Stimulated activated CD4-positive, alpha-beta T cell treated with anti-CD3 and anti-CD28 coated beads, Interleukin-15, amount 100 ng/mL, for 48 hours (primary cell): ENCODE results near the gene KATNA1.
A peak's percentile ranks its signal among the peaks of the same experiment; 100 is the strongest.
"Not testable (repeated sequence)": the region's sequence is repeated elsewhere in the genome, so short reads cannot be mapped to it uniquely, and the experiment has no call there.

Experiments used
- DNase-seq, 2 donors: peaks; one replicate each; pipeline ENCODE4 v3.0.0-alpha.2; 2020; ENCODE audit warnings: low read depth in 2 of 2

The KATNA1 gene

GRCh38 chr6:149648148-149649145 lies at the start of gene KATNA1:
Gene KATNA1 (minus strand): TSS chr6:149648714. CDS start chr6:149638547, 10,167 bp downstream.
- DNase-seq = peak; percentile 79 to 89

- no peak for DNase-seq
Observed at GRCh38 chr6:149698175-149698574, 49.7 kb upstream of the KATNA1 start.

- no peak for DNase-seq
Observed at GRCh38 chr6:149696901-149697300, 48.4 kb upstream of the KATNA1 start.

GRCh38 chr6:149694921-149695320 lies 46.4 kb upstream of the KATNA1 start:
- no peak for DNase-seq

- DNase-seq = no peak
Observed at GRCh38 chr6:149691201-149691600, 42.7 kb upstream of the KATNA1 start.

- DNase-seq = no peak
Observed at GRCh38 chr6:149686230-149686629, 37.7 kb upstream of the KATNA1 start.

GRCh38 chr6:149683256-149683859 lies 34.8 kb upstream of the KATNA1 start:
- DNase-seq = no peak

- DNase-seq = not testable (repeated sequence)
Observed at GRCh38 chr6:149681845-149682244, 33.3 kb upstream of the KATNA1 start.

GRCh38 chr6:149681209-149681608 lies 32.7 kb upstream of the KATNA1 start:
- no peak for DNase-seq

GRCh38 chr6:149680503-149680902 lies 32.0 kb upstream of the KATNA1 start:
- DNase-seq = no peak

GRCh38 chr6:149672265-149672664 lies 23.8 kb upstream of the KATNA1 start:
- not testable (repeated sequence) for DNase-seq

- no peak for DNase-seq
Observed at GRCh38 chr6:149660028-149660427, 11.5 kb upstream of the KATNA1 start.

- DNase-seq = no peak
Observed at GRCh38 chr6:149657441-149657840, 8.9 kb upstream of the KATNA1 start.

GRCh38 chr6:149651056-149651455 lies 2.5 kb upstream of the KATNA1 start:
- no peak for DNase-seq

- DNase-seq = no peak
Observed at GRCh38 chr6:149646599-149646998, 1.9 kb downstream of the KATNA1 start.

GRCh38 chr6:149642829-149643580 lies 5.5 kb downstream of the KATNA1 start:
- no peak for DNase-seq

GRCh38 chr6:149636124-149636523 lies 12.4 kb downstream of the KATNA1 start:
- DNase-seq = no peak

- no peak for DNase-seq
Observed at GRCh38 chr6:149634315-149634714, 14.2 kb downstream of the KATNA1 start.

- DNase-seq = no peak
Observed at GRCh38 chr6:149628875-149629510, 19.5 kb downstream of the KATNA1 start.

- no peak for DNase-seq
Observed at GRCh38 chr6:149627672-149628071, 20.8 kb downstream of the KATNA1 start.

- no peak for DNase-seq
Observed at GRCh38 chr6:149615805-149616204, 32.7 kb downstream of the KATNA1 start.

- DNase-seq = no peak
Observed at GRCh38 chr6:149614337-149614736, 34.2 kb downstream of the KATNA1 start.
